K562 (cell line): Measurements from ENCODE around the gene PSMB2. TPM values are rescaled to one million over a fixed set of nuclear protein-coding genes. Genes with fewer than 3 reads are reported as not detected.

Experiments
- BMI1 ChIP-seq: fragments of 150-350 bp; IDR thresholded peaks from 2 replicates; pipeline ENCODE4 v1.6.1; 2014; ENCODE audit warnings: low read length
- CBX3 ChIP-seq, 2 experiments: IDR thresholded peaks; 1 replicate in 1 of 2; 2 replicates in 1 of 2; pipeline ENCODE4 v1.6.1; 2012; ENCODE audit warnings: inconsistent platforms in 2 of 2, low read length in 2 of 2, borderline replicate concordance in 1 of 2, control low read depth in 1 of 2
- CEBPB ChIP-seq: fragments of 450-650 bp; IDR thresholded peaks from 2 replicates; pipeline ENCODE4 v1.6.1; 2016; ENCODE audit warnings: missing genetic modification characterization, missing compliant biosample characterization
- CSDE1 ChIP-seq, 2 experiments: fragments of 450-650 bp; IDR thresholded peaks; 2 replicates each; pipeline ENCODE4 v1.6.1; 2016; ENCODE audit warnings: mild to moderate bottlenecking in 1 of 2
- DMBX1 ChIP-seq: fragments of 250-450 bp; sonication (Bioruptor Pico); IDR thresholded peaks from 2 replicates; pipeline ENCODE4 v1.8.0; 2022; ENCODE audit warnings: inconsistent platforms, mild to moderate bottlenecking, moderate library complexity, borderline replicate concordance
- DPF2 ChIP-seq: fragments of 450-650 bp; IDR thresholded peaks from 2 replicates; pipeline ENCODE4 v1.6.1; 2016
- FOXA3 ChIP-seq, 2 experiments: fragments of 450-650 bp in 1 of 2; sonication (generic) in 1 of 2; formaldehyde crosslinking; IDR thresholded peaks in 1 of 2; conservative IDR thresholded peaks in 1 of 2; 2 replicates each; pipeline versions ENCODE4 v1.4.0 to v1.8.0; 2020 to 2022; ENCODE audit warnings: mild to moderate bottlenecking in 2 of 2, missing genetic modification reagents in 1 of 2
- HES1 ChIP-seq: fragments of 450-650 bp; IDR thresholded peaks from 2 replicates; pipeline ENCODE4 v1.6.1; 2016; ENCODE audit warnings: low read depth, mild to moderate bottlenecking, moderate library complexity
- HOMEZ ChIP-seq: fragments of 250-450 bp; sonication (Bioruptor Pico); IDR thresholded peaks from 2 replicates; pipeline ENCODE4 v1.4.0; 2020; ENCODE audit warnings: mild to moderate bottlenecking, moderate library complexity
- IRF9 ChIP-seq: fragments of 450-650 bp; IDR thresholded peaks from 2 replicates; pipeline ENCODE4 v1.6.1; 2016; ENCODE audit warnings: missing biosample characterization, missing genetic modification characterization
- KAT7 ChIP-seq: sonication (generic); formaldehyde crosslinking; IDR thresholded peaks from 2 replicates; pipeline ENCODE4 v1.8.0; 2022; ENCODE audit warnings: missing genetic modification reagents, mild to moderate bottlenecking, borderline replicate concordance
- MTA1 ChIP-seq: fragments of 450-650 bp; IDR thresholded peaks from 2 replicates; pipeline ENCODE4 v1.6.1; 2017; ENCODE audit warnings: borderline replicate concordance
- MTA2 ChIP-seq: fragments of 450-650 bp; IDR thresholded peaks from 2 replicates; pipeline ENCODE4 v1.6.1; 2016; ENCODE audit warnings: low read depth
- MXI1 ChIP-seq: IDR thresholded peaks from 2 replicates; pipeline ENCODE4 v1.6.1; 2011; ENCODE audit warnings: low read depth, mild to moderate bottlenecking, improper control_type of control experiment, low read length
- NCOA4 ChIP-seq: fragments of 450-650 bp; IDR thresholded peaks from 2 replicates; pipeline ENCODE4 v1.6.1; 2018; ENCODE audit warnings: mild to moderate bottlenecking; ENCODE audit not compliant: partially characterized antibody
- PHB ChIP-seq: fragments of 250-450 bp; sonication (Bioruptor Pico); IDR thresholded peaks from 2 replicates; pipeline ENCODE4 v1.5.0; 2021
- PML ChIP-seq: IDR thresholded peaks from 2 replicates; pipeline ENCODE4 v1.6.1; 2012; ENCODE audit warnings: low read length, inconsistent platforms
- POLR3G ChIP-seq: IDR thresholded peaks from 2 replicates; pipeline ENCODE4 v1.6.1; 2011; ENCODE audit not compliant: insufficient read length, insufficient replicate concordance; ENCODE audit errors: extremely low read depth
- RBM22 ChIP-seq: fragments of 200-400 bp; formaldehyde crosslinking; IDR thresholded peaks from 2 replicates; pipeline ENCODE4 v1.6.1; 2018; ENCODE audit warnings: low read length, low read depth; ENCODE audit not compliant: poor library complexity, severe bottlenecking
- SMAD3 ChIP-seq: fragments of 450-650 bp; formaldehyde crosslinking; conservative IDR thresholded peaks from 2 replicates; pipeline ENCODE4 v1.4.0; 2020; ENCODE audit warnings: mild to moderate bottlenecking
- ZFPM2 ChIP-seq: fragments of 250-450 bp; sonication (Bioruptor Pico); IDR thresholded peaks from 2 replicates; pipeline ENCODE4 v1.5.1; 2022; ENCODE audit warnings: mild to moderate bottlenecking
- ZNF518B ChIP-seq: fragments of 250-450 bp; sonication (Bioruptor Pico); IDR thresholded peaks from 2 replicates; pipeline ENCODE4 v1.5.0; 2021; ENCODE audit warnings: mild to moderate bottlenecking, moderate library complexity
- ZNF561 ChIP-seq: fragments of 450-650 bp; formaldehyde crosslinking; conservative IDR thresholded peaks from 2 replicates; pipeline ENCODE4 v1.4.0; 2020; ENCODE audit warnings: mild to moderate bottlenecking, moderate library complexity
- polyA plus RNA-seq, 8 experiments: library from polyadenylated mRNA; depleted of rRNA in 4 of 8; stranded (reverse) in 5 of 8; unstranded in 3 of 8; fragments of >200 nt; fragmentation: Nextera tagmentation in 2 of 8; fragmentation: Illumina TruSeq in 1 of 8; extraction: Ambion mirVana in 2 of 8; extraction: Trizol in 1 of 8; gene quantifications; 2 replicates each; pipeline versions ENCODE4 v1.2.1 to v1.2.3, GENCODE V29; 2011 to 2014; ENCODE audit warnings: inconsistent platforms in 1 of 8, missing spikeins in 1 of 8
- total RNA-seq, 7 experiments: library from RNA; depleted of rRNA in 6 of 7; stranded (reverse); fragments of >200 nt in 6 of 7; fragmentation: Illumina TruSeq in 2 of 7; extraction: Trizol in 2 of 7; gene quantifications; 2 replicates each; pipeline versions ENCODE4 v1.2.1 to v1.2.3, GENCODE V29; 2011 to 2021; ENCODE audit warnings: low replicate concordance in 1 of 7

PSMB2 gene
- total and polyA plus RNA-seq, 9 of the 15 experiments (the other 6 are each of a cell fraction or from before 2014, with no cell fraction given): 71.7 to 543 (median 165) TPM

- TF ChIP-seq KAT7 (CRISPR knock-in tag) (no peak; the same call in 1 of the 2 replicates), FOXA3 (CRISPR knock-in tag; conservative IDR thresholded peaks at IDR 0.05 in 1 of 2, IDR thresholded peaks at IDR 0.05 in 1 of 2) (no peak), SMAD3 (CRISPR knock-in tag) (no peak), DMBX1 (CRISPR knock-in tag) (peak; percentile 51), HES1 (no peak), ZNF561 (no peak), PML (peak; percentile 48; the same call in 1 of the 2 replicates), DPF2 (peak; percentile 58; the same call in 1 of the 2 replicates), MXI1 (no peak), HOMEZ (CRISPR knock-in tag) (no peak), PHB (no peak), ZFPM2 (CRISPR knock-in tag) (no peak), NCOA4 (no peak), CEBPB (tag) (no peak), MTA2 (peak; percentile 54), POLR3G (no peak), MTA1 (peak; percentile 86), CBX3 (IDR thresholded peaks at IDR 0.05; ENCODE audit: borderline replicate concordance in 1 of 2, low read length in 2 of 2) (no peak), BMI1 (no peak), IRF9 (tag) (no peak), ZNF518B (CRISPR knock-in tag) (no peak), RBM22 (no peak), CSDE1 (IDR thresholded peaks at IDR 0.05) (peak in 1 of 2 experiments; percentile 30; a peak in 1 of 4 replicates)
Measured at GRCh38 chr1:35557611-35558373, 83.5 kb downstream of the PSMB2 start, which contains the start of gene NCDN (continued).
